HUES6 (cell line): ENCODE results near the gene CCL4.

Experiments
- H3K27ac ChIP-seq: 2 replicates; pipeline ENCODE4 v1.7.0; 2013; ENCODE audit warnings: low read depth, mild to moderate bottlenecking, low read length, inconsistent platforms
- H3K27me3 ChIP-seq: 2 replicates; pipeline ENCODE4 v1.6.1; 2013; ENCODE audit warnings: low read length; ENCODE audit not compliant: control insufficient read depth, insufficient read depth
- H3K36me3 ChIP-seq: 2 replicates; pipeline ENCODE4 v1.6.1; 2013; ENCODE audit warnings: low read length; ENCODE audit not compliant: control insufficient read depth, insufficient read depth
- H3K4me1 ChIP-seq: 2 replicates; pipeline ENCODE4 v1.6.1; 2013; ENCODE audit warnings: low read length; ENCODE audit not compliant: control insufficient read depth, insufficient read depth
- H3K4me3 ChIP-seq: 2 replicates; pipeline ENCODE4 v1.5.1; 2013; ENCODE audit warnings: low read depth, low read length
- H3K9ac ChIP-seq: one replicate; pipeline ENCODE4 v1.6.1; 2013; ENCODE audit warnings: mild to moderate bottlenecking, low read length
- H3K9me3 ChIP-seq: 2 replicates; pipeline ENCODE4 v1.6.1; 2013; ENCODE audit warnings: low read depth, low read length; ENCODE audit not compliant: control insufficient read depth, insufficient read depth

The CCL4 gene

GRCh38 chr17:36147601-36148000 lies 44.0 kb downstream of the CCL4 start:
- no peak overlapping the region for H3K4me3 ChIP-seq

DNA sequence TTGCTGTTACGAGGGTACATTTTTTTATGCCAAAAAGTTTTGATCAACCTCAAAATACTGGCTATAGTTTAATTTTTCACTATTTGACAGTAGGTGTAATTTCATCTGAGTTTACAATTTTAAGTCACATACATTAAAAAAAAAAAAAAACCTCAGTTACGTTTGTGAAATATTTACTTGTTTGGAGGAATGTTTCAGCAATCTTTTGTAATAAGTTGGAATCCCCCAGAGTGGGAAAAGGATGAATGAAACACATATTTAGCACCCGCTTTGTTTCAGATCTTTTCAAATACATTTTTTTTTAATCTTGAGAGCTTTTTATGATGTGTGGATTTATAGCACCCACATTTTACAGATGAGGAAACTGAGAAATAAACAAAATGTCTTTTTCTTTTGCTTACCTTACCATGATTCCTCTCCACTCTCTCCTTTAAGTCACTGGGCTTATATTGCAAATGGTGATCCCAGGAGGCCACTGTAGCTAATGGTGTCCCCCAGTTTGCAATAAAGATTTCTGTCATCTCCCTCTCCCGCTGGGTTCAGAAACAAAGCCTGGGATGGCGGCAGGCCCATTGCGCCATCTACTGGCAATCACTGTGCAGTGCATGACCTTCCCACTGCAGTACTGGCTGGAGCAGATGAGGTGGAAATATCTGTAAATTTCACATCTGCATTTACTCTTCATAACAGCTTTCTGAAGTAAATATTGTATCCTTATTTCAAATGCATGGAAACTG lies 45.1 kb downstream of the CCL4 start:
- Histone ChIP-seq H3K4me3 (no peak overlapping the region), H3K9me3 (0 out of 2 replicates have a peak, but pooled peaks cover 3% of the 10 kb centered on the region), H3K27ac (no peak overlapping the region)

More at GRCh38 chr17:36147601-36148000, 44.0 kb downstream of the CCL4 start:
- Histone ChIP-seq H3K4me1 (peaks cover 11% of the 10 kb centered on the region), H3K36me3 (no peaks in the 10 kb centered on the region), H3K27ac (no peak overlapping the region), H3K9me3 (0 out of 2 replicates have a peak, but pooled peaks cover 3% of the 10 kb centered on the region), H3K9ac (no peak overlapping the region), H3K27me3 (no peaks in the 10 kb centered on the region)

GRCh38 chr17:36149296-36149820 lies 45.7 kb downstream of the CCL4 start:
- no peak overlapping the region for H3K4me3 ChIP-seq
- no peak overlapping the region for H3K9ac ChIP-seq
- no peaks in the 10 kb centered on the region for H3K27me3 ChIP-seq
- H3K4me1 ChIP-seq, result peaks cover 6% of the 10 kb centered on the region; the same call in 1 of the 2 replicates
- no peaks in the 10 kb centered on the region for H3K36me3 ChIP-seq
- H3K9me3 ChIP-seq, result 0 out of 2 replicates have a peak, but pooled peaks cover 3% of the 10 kb centered on the region
- H3K27ac ChIP-seq, result no peak overlapping the region

More for the DNA sequence above, 45.1 kb downstream of the CCL4 start:
- Histone ChIP-seq H3K9ac (no peak overlapping the region), H3K36me3 (no peaks in the 10 kb centered on the region), H3K4me1 (peaks cover 6% of the 10 kb centered on the region; the same call in 1 of the 2 replicates), H3K27me3 (no peaks in the 10 kb centered on the region)

GRCh38 chr17:36151891-36152638 lies 48.4 kb downstream of the CCL4 start:
- no peak overlapping the region for H3K9ac ChIP-seq
- no peaks in the 10 kb centered on the region for H3K36me3 ChIP-seq
- H3K4me3 ChIP-seq, result no peak overlapping the region
- no peaks in the 10 kb centered on the region for H3K9me3 ChIP-seq
- H3K27me3 ChIP-seq, result no peaks in the 10 kb centered on the region
- peaks cover 6% of the 10 kb centered on the region; the same call in 1 of the 2 replicates for H3K4me1 ChIP-seq
- H3K27ac ChIP-seq, result no peak overlapping the region

- Histone ChIP-seq H3K9ac (no peak overlapping the region), H3K36me3 (no peaks in the 10 kb centered on the region), H3K27me3 (no peaks in the 10 kb centered on the region), H3K4me3 (no peak overlapping the region), H3K4me1 (peaks cover 6% of the 10 kb centered on the region; the same call in 1 of the 2 replicates), H3K9me3 (no peaks in the 10 kb centered on the region), H3K27ac (no peak overlapping the region)
These were observed 49.1 kb downstream of the CCL4 start for GRCh38 chr17:36152639-36153120.

- Histone ChIP-seq H3K27ac (no peak overlapping the region), H3K4me3 (no peak overlapping the region), H3K27me3 (no peaks in the 10 kb centered on the region), H3K9me3 (no peaks in the 10 kb centered on the region), H3K9ac (no peak overlapping the region), H3K4me1 (peaks cover 6% of the 10 kb centered on the region; the same call in 1 of the 2 replicates), H3K36me3 (no peaks in the 10 kb centered on the region)
These were observed 50.4 kb downstream of the CCL4 start for GRCh38 chr17:36153895-36154610.
